Measurements from ENCODE around the gene SLC35A5.

- TF ChIP-seq CTCF (IDR thresholded peaks at IDR 0.05; ENCODE audit: control extremely low read depth in 1 of 3, insufficient read depth in 1 of 3, low read depth in 1 of 3, low read length in 3 of 3) (no peak), GABPA (IDR thresholded peaks at IDR 0.05; ENCODE audit: borderline replicate concordance, insufficient read depth, low read length) (no peak), TBP (IDR thresholded peaks at IDR 0.05; ENCODE audit: low read depth, low read length) (no peak), SIX5 (IDR thresholded peaks at IDR 0.05; ENCODE audit: low read depth, low read length) (no peak), PHF8 (conservative IDR thresholded peaks at IDR 0.05; ENCODE audit: low read depth, low read length) (no peak), EZH2 (IDR thresholded peaks at IDR 0.05; ENCODE audit: low read depth, low read length, severe bottlenecking) (no peak)
Measured at GRCh38 chr3:112634786-112635541, 73.1 kb downstream of the SLC35A5 start.
